Naive B cell (primary cell): ENCODE results near the gene FIZ1. TPM values are rescaled to one million over a fixed set of nuclear protein-coding genes. Genes with fewer than 3 reads are reported as not detected.

Source experiments
- ATAC-seq, 2 donors: fragments of 150-1000 bp; cut with Tn5 transposase; 2 replicates each; pipeline ENCODE4 v1.10.0; 2021; ENCODE audit warnings: low read depth in 2 of 2, mild to moderate bottlenecking in 2 of 2, moderate library complexity in 2 of 2
- DNase-seq: peaks from one replicate; pipeline ENCODE4 v3.0.0; 2022
- H3K27ac Mint-ChIP-seq, 6 donors: one replicate each; pipeline ENCODE4 v1.8.0; 2020 to 2022; ENCODE audit warnings: mild to moderate bottlenecking in 6 of 6, mixed read lengths in 6 of 6, moderate library complexity in 5 of 6, inconsistent platforms in 2 of 6
- H3K27me3 Mint-ChIP-seq, 3 donors: one replicate each; pipeline ENCODE4 v1.8.0; 2021 to 2022; ENCODE audit warnings: mixed read lengths in 3 of 3, mild to moderate bottlenecking in 1 of 3
- H3K36me3 Mint-ChIP-seq, 2 donors: one replicate each; pipeline ENCODE4 v1.8.0; 2020 to 2022; ENCODE audit warnings: mixed read lengths in 2 of 2, inconsistent platforms in 1 of 2, mild to moderate bottlenecking in 1 of 2
- H3K4me1 Mint-ChIP-seq, 3 donors: one replicate each; pipeline ENCODE4 v1.8.0; 2020 to 2022; ENCODE audit warnings: mixed read lengths in 3 of 3, inconsistent platforms in 1 of 3, mild to moderate bottlenecking in 1 of 3, moderate library complexity in 1 of 3
- H3K4me3 Mint-ChIP-seq, 8 donors: one replicate each; pipeline ENCODE4 v1.8.0; 2020 to 2022; ENCODE audit warnings: mild to moderate bottlenecking in 8 of 8, mixed read lengths in 8 of 8, moderate library complexity in 8 of 8, inconsistent platforms in 2 of 8
- H3K9me3 Mint-ChIP-seq, 7 donors: one replicate each; pipeline ENCODE4 v1.8.0; 2020 to 2022; ENCODE audit warnings: mixed read lengths in 7 of 7, mild to moderate bottlenecking in 5 of 7, inconsistent platforms in 2 of 7, moderate library complexity in 1 of 7
- polyA plus RNA-seq, 6 donors: library from polyadenylated mRNA; unstranded; fragments of 300-500 nt; fragmentation: Illumina TruSeq; gene quantifications; one replicate each; pipeline ENCODE4 v1.2.3, GENCODE V29; 2021; ENCODE audit warnings: low read depth in 6 of 6

FIZ1 gene
- polyA plus RNA-seq, 6 donors from 2014 or later, result 2.3 to 5.2 (median 3.2) TPM

DNA sequence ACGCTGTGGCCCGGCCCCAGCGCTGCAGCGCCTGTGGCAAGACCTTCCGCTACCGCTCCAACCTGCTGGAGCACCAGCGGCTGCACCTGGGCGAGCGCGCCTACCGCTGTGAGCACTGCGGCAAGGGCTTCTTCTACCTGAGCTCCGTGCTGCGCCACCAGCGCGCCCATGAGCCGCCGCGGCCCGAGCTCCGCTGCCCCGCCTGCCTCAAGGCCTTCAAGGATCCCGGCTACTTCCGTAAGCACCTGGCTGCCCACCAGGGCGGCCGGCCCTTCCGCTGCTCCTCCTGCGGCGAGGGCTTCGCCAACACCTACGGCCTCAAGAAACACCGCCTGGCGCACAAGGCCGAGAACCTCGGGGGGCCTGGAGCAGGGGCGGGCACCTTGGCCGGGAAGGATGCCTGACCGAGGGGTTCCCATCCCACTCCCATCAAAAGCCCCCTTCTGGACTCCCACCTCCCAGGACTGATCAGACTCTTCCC is 17.1 kb upstream of the FIZ1 start:
- Mint-ChIP-seq H3K27ac (no peak overlapping the region), H3K36me3 (no peaks in the 10 kb centered on the region), H3K4me1 (peaks cover 22 to 28% (median 24%) of the 10 kb centered on the region in 3 donors), H3K27me3 (no peaks in the 10 kb centered on the region), H3K9me3 (no peaks in the 10 kb centered on the region), H3K4me3 (no peak overlapping the region)
- DNase-seq, result no peak
- no peak for ATAC-seq

DNA sequence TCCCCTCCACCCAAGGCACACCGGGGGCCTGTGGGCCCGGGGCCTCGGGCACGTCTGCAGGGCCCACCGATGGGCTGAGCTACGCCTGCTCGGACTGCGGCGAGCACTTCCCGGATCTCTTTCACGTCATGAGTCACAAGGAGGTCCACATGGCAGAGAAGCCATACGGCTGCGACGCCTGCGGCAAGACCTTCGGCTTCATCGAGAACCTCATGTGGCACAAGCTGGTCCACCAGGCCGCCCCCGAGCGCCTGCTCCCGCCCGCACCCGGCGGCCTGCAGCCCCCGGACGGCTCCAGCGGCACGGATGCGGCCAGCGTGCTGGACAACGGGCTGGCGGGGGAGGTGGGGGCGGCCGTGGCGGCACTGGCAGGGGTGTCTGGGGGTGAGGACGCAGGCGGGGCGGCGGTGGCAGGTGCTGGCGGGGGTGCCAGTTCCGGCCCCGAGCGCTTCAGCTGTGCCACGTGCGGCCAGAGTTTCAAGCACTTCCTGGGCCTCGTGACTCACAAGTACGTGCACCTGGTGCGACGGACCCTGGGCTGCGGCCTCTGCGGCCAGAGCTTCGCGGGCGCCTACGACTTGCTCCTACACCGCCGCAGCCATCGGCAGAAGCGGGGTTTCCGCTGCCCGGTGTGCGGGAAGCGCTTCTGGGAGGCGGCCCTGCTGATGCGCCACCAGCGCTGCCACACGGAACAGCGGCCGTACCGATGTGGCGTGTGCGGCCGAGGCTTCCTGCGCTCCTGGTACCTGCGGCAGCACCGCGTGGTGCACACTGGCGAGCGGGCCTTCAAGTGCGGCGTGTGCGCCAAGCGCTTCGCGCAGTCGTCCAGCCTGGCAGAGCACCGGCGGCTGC is 16.5 kb upstream of the FIZ1 start:
- DNase-seq, result no peak
- H3K36me3 Mint-ChIP-seq, result no peaks in the 10 kb centered on the region
- H3K4me3 Mint-ChIP-seq, result no peak overlapping the region
- no peak for ATAC-seq
- H3K27me3 Mint-ChIP-seq, result no peaks in the 10 kb centered on the region
- H3K4me1 Mint-ChIP-seq, result peaks cover 29 to 32% (median 30%) of the 10 kb centered on the region in 3 donors
- H3K9me3 Mint-ChIP-seq, result no peaks in the 10 kb centered on the region
- no peak overlapping the region for H3K27ac Mint-ChIP-seq

GRCh38 chr19:55614711-55615542 is 15.6 kb upstream of the FIZ1 start:
- DNase-seq (no peak), ATAC-seq (no peak)
- peaks cover 32 to 35% (median 34%) of the 10 kb centered on the region in 3 donors for H3K4me1 Mint-ChIP-seq
- peaks cover under 1 to 3% of the 10 kb centered on the region in 2 donors for H3K36me3 Mint-ChIP-seq
- H3K9me3 Mint-ChIP-seq, result no peaks in the 10 kb centered on the region
- no peak overlapping the region for H3K4me3 Mint-ChIP-seq
- H3K27me3 Mint-ChIP-seq, result no peaks in the 10 kb centered on the region
- peak overlapping the region in 1 of 6 donors; percentile 76 for H3K27ac Mint-ChIP-seq

- Mint-ChIP-seq H3K27me3 (no peaks in the 10 kb centered on the region), H3K27ac (peak overlapping the region in 1 of 6 donors; percentile 76), H3K36me3 (peaks cover 4 to 7% of the 10 kb centered on the region in 2 donors), H3K4me3 (no peak overlapping the region), H3K9me3 (no peaks in the 10 kb centered on the region), H3K4me1 (peaks cover 39 to 42% (median 40%) of the 10 kb centered on the region in 3 donors)
- ATAC-seq (no peak), DNase-seq (no peak)
Measured at GRCh38 chr19:55613930-55614710, 14.8 kb upstream of the FIZ1 start.

- ATAC-seq, result no peak
- Mint-ChIP-seq H3K9me3 (no peaks in the 10 kb centered on the region), H3K36me3 (peaks cover 4 to 7% of the 10 kb centered on the region in 2 donors), H3K27me3 (no peaks in the 10 kb centered on the region), H3K4me1 (peaks cover 45 to 47% (median 46%) of the 10 kb centered on the region in 3 donors), H3K4me3 (no peak overlapping the region), H3K27ac (peak overlapping the region in 1 of 6 donors; percentile 59)
- no peak for DNase-seq
Measured at GRCh38 chr19:55613396-55613795, 14.1 kb upstream of the FIZ1 start.

- H3K9me3 Mint-ChIP-seq, result no peaks in the 10 kb centered on the region
- ATAC-seq, result peak; percentile 85 to 88
- peak overlapping the region in 6 of 8 donors; percentile 10 to 83 (median 41) for H3K4me3 Mint-ChIP-seq
- peak overlapping the region; percentile 46 to 93 (median 82) for H3K27ac Mint-ChIP-seq
- DNase-seq, result no peak
- peaks cover 51 to 58% (median 55%) of the 10 kb centered on the region in 3 donors for H3K4me1 Mint-ChIP-seq
- H3K27me3 Mint-ChIP-seq, result no peaks in the 10 kb centered on the region
- peaks cover 4 to 14% of the 10 kb centered on the region in 2 donors for H3K36me3 Mint-ChIP-seq
Measured at GRCh38 chr19:55611983-55612645, 12.8 kb upstream of the FIZ1 start.

DNA sequence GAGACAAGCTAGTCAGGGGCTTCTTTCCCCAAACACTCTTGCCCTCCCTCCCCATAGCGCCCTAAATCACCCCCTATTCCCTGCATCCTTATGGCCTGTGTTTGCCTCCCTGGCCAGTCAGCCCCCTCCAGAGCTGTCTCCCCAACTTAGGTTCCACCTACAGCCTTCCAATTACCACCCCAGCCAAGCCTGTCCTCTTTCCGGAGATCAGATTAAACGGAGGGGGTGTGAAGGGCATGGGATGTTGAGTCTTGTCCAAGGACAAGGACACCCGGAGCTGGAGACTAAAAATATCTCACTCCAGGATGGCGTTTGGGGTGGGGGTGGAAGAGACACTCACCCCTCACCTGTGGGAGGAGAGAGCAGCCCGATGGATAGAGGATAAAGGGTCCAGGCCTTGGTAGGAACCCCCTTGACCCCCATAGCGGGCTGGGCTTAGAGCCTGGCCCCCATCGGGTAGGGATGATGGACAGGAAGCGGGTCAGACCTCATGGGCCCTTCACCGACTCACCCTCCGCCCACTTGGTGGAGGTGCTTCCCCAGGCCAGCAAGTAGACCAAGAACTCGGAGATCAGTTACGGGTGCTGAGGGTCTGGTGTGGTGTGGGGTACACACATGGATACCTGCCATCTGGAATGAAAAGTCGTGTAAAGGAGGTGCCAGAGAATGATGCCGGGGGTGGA is 12.1 kb upstream of the FIZ1 start:
- Mint-ChIP-seq H3K4me1 (peaks cover 58 to 64% (median 61%) of the 10 kb centered on the region in 3 donors), H3K36me3 (peaks cover 4 to 14% of the 10 kb centered on the region in 2 donors)

DNA sequence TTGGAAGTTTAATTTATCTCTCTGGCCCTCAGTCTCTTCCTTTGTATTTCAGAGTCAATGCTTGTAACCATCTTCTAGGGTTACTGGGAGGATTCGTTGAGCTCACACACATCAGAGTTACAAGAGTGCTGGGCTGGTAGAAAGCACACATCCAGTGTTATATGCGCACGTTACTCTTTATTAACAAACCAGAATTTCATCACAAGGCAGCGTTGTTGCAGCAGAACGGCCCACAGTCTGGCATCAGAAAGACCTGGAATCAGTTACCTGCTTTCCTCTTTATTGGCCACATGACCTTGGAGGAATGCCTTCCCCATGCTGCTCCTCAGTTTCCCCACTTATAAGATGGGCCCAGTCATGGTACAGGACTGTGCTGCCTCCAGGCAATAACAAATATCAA is 10.0 kb upstream of the FIZ1 start:
- H3K27ac Mint-ChIP-seq, result no peak overlapping the region
- H3K36me3 Mint-ChIP-seq, result peaks cover 4 to 14% of the 10 kb centered on the region in 2 donors
- ATAC-seq (no peak), DNase-seq (no peak)
- H3K9me3 Mint-ChIP-seq, result no peaks in the 10 kb centered on the region
- peak overlapping the region in 1 of 8 donors; percentile 44 for H3K4me3 Mint-ChIP-seq
- H3K27me3 Mint-ChIP-seq, result no peaks in the 10 kb centered on the region
- H3K4me1 Mint-ChIP-seq, result peaks cover 71 to 81% (median 77%) of the 10 kb centered on the region in 3 donors

More for the DNA sequence above, 12.1 kb upstream of the FIZ1 start:
- H3K4me3 Mint-ChIP-seq, result peak overlapping the region in 2 of 8 donors; percentile 16 to 35
- ATAC-seq, result no peak
- no peak for DNase-seq
- H3K9me3 Mint-ChIP-seq, result no peaks in the 10 kb centered on the region
- H3K27me3 Mint-ChIP-seq, result no peaks in the 10 kb centered on the region
- peak overlapping the region in 3 of 6 donors; percentile 7 to 91 (median 33) for H3K27ac Mint-ChIP-seq

- H3K4me1 Mint-ChIP-seq, result peaks cover 59 to 83% (median 75%) of the 10 kb centered on the region in 3 donors
- DNase-seq, result no peak
- no peaks in the 10 kb centered on the region for H3K27me3 Mint-ChIP-seq
- peak overlapping the region in 4 of 6 donors; percentile 24 to 99 (median 96) for H3K27ac Mint-ChIP-seq
- ATAC-seq, result no peak
- H3K9me3 Mint-ChIP-seq, result peaks cover 0 to 2% (median 0%) of the 10 kb centered on the region in 7 donors
- H3K36me3 Mint-ChIP-seq, result peaks cover 4 to 14% of the 10 kb centered on the region in 2 donors
- H3K4me3 Mint-ChIP-seq, result peak overlapping the region in 6 of 8 donors; percentile 48 to 98 (median 92)
Measured at GRCh38 chr19:55606817-55607216, 7.5 kb upstream of the FIZ1 start.

DNA sequence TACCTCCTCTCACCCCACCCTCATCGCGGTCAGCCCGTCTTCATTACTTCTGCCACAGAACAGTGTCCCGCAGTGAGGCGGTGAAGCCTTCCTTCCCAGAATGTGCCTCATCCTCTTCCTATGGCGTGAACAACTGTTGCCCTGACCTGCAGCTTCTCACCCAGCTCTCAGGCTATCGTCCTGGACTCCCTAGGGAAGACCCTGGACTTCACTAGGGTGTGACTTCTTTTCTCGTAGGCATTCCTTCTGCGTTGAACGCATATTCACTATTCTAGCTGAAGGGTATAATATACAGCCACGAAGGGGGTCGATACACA is 7.1 kb upstream of the FIZ1 start:
- peak overlapping the region; percentile 85 to 99 (median 97) for H3K27ac Mint-ChIP-seq
- H3K36me3 Mint-ChIP-seq, result peaks cover 4 to 14% of the 10 kb centered on the region in 2 donors
- no peak for ATAC-seq
- H3K4me3 Mint-ChIP-seq, result peak overlapping the region; percentile 86 to 98 (median 95)
- H3K9me3 Mint-ChIP-seq, result peaks cover 0 to 2% (median 0%) of the 10 kb centered on the region in 7 donors
- H3K27me3 Mint-ChIP-seq, result no peaks in the 10 kb centered on the region
- peaks cover 55 to 82% (median 75%) of the 10 kb centered on the region in 3 donors for H3K4me1 Mint-ChIP-seq
- no peak for DNase-seq

- H3K4me1 Mint-ChIP-seq, result peaks cover 53 to 81% (median 75%) of the 10 kb centered on the region in 3 donors
- H3K27me3 Mint-ChIP-seq, result no peaks in the 10 kb centered on the region
- ATAC-seq (peak; percentile 44 to 45), DNase-seq (peak; percentile 66)
- H3K27ac Mint-ChIP-seq, result peak within 1 kb of the TSS; percentile 95 to 99 (median 98)
- peak within 1 kb of the TSS; percentile 86 to 98 (median 95) for H3K4me3 Mint-ChIP-seq
- peaks cover 4 to 14% of the 10 kb centered on the region in 2 donors for H3K36me3 Mint-ChIP-seq
- peaks cover 0 to 2% (median 0%) of the 10 kb centered on the region in 7 donors for H3K9me3 Mint-ChIP-seq
Measured at GRCh38 chr19:55605637-55606470, 6.5 kb upstream of the FIZ1 start, which contains the start of gene ZNF865. Gene ZNF865 (plus strand): TSS chr19:55605647. CDS start chr19:55613619, 7,972 bp downstream.
